NCI-H2196 (cell line): ENCODE data around the gene DBF4.
A peak's percentile ranks its signal among the peaks of the same experiment; 100 is the strongest.
"Not testable (repeated sequence)": the region's sequence is repeated elsewhere in the genome, so short reads cannot be mapped to it uniquely, and the experiment has no call there.

Experiments used
- DNase-seq: peaks from one replicate; lab custom pipeline; 2025; ENCODE audit not compliant: unreplicated experiment; lab: John Stamatoyannopoulos, UW

The DBF4 gene, protein sequence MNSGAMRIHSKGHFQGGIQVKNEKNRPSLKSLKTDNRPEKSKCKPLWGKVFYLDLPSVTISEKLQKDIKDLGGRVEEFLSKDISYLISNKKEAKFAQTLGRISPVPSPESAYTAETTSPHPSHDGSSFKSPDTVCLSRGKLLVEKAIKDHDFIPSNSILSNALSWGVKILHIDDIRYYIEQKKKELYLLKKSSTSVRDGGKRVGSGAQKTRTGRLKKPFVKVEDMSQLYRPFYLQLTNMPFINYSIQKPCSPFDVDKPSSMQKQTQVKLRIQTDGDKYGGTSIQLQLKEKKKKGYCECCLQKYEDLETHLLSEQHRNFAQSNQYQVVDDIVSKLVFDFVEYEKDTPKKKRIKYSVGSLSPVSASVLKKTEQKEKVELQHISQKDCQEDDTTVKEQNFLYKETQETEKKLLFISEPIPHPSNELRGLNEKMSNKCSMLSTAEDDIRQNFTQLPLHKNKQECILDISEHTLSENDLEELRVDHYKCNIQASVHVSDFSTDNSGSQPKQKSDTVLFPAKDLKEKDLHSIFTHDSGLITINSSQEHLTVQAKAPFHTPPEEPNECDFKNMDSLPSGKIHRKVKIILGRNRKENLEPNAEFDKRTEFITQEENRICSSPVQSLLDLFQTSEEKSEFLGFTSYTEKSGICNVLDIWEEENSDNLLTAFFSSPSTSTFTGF

DNA sequence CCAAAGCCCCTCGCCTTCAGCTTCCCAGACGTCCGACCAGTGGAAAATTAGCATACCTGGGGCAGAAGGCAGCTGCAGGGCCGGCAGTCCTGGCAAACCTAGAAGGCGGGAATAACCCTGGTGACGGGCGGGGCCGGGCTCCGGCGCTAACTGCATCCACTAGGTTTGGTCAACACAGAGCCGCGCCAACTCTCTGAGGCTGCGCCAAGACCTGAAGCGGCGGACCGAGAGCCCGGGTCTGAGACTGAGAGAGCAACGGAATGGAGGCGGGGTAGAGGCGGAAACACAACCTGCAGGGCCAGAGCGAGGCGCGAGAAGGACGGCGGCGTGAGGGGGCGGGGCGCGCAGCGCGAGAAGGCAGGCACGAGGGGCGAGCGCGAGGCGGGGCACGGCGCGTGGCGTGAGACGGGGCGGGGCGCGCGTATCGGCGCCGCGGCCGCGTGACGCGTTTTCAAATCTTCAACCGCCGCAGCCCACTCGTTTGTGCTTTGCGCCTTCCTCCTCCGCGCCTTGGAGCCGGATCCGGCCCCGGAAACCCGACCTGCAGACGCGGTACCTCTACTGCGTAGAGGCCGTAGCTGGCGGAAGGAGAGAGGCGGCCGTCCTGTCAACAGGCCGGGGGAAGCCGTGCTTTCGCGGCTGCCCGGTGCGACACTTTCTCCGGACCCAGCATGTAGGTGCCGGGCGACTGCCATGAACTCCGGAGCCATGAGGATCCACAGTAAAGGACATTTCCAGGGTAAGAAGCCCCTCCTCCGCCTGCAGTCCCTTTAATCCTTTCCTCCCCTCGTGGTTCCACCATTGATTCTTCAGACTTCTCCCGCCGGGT lies at the start of gene DBF4, which contains the start of gene SLC25A40:
Gene DBF4 (plus strand): TSS at position 454 of the 829 bp plus-strand sequence. CDS start 240 bp downstream, at position 694.
Gene SLC25A40 (minus strand): TSS at position 321 of the 829 bp plus-strand sequence. CDS start 17,633 bp downstream, outside the sequence.
- peak; percentile 96 for DNase-seq

DNA sequence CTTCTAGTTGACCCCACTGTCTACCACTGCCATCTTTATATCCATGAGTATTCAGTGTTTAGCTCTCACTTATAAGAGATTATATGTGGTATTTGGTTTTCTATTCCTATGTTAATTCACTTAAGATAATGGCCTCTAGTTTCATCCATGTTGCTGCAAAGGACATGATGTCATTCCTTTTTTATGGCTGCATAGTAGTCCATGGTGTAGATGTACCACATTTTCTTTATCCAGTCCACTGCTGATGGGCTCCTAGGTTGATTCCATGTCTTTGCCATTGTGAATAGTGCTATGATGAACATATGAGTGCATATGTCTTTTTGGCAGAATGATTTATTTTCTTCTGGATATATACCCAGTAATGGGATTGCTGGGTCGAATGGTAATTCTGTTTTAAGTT lies 47.9 kb upstream of the DBF4 start:
- not testable (repeated sequence) for DNase-seq

DNA sequence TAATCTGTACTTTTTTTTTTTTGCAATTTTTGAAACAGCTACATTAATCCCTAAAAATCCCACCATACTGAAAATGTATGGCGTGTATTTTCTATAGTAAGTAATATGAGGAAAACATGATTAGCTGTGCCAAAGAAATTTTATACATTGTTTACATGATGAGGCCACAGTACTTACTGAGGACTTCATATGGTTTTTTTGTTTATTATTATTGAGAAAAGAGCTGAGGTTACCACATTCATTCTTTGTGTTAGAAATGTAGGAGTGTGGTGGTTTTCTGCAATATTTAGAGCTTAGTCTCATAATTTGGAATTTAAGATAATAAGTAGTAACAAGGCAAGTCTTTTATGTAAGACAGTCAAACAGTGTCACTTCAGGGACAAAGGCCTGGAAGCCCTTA lies 45.2 kb upstream of the DBF4 start:
- no peak for DNase-seq

DNA sequence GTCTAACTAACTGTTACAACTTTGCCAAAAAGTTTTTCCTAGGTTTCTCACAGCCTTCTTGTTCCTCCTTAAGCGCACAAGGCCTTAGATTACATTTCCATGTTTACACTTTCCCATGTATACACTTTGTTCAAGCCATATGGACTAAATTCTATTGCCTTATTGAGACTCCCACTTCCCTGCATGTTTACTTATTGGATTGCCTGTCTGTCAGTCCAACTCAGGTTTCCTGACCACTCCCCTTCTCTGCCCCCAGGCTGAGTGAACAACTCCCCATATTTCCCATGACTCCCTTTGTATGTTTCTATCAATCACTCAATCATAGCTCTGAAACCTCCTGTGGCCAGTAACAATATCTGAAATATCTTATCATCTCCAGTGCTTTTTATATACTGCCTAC lies 43.2 kb upstream of the DBF4 start:
- no peak for DNase-seq

DNA sequence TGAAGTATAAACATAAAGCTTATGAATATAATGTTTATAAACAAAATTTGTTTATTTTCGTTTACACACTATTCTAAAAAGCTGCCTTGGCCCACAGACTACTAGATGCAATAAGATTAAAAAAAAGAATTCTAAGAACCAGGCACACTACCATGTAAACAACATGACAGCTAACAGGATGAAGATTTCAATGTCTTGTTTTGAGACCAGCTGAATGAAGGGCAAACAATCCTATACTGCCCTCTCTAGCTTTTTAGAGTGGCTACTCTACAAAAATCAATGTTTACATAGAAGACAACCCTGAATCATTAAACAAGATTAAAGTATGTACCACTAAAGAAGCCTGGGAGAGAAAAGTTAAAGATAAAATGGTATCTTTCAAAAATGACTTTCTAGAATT lies 38.7 kb upstream of the DBF4 start:
- DNase-seq = no peak

DNA sequence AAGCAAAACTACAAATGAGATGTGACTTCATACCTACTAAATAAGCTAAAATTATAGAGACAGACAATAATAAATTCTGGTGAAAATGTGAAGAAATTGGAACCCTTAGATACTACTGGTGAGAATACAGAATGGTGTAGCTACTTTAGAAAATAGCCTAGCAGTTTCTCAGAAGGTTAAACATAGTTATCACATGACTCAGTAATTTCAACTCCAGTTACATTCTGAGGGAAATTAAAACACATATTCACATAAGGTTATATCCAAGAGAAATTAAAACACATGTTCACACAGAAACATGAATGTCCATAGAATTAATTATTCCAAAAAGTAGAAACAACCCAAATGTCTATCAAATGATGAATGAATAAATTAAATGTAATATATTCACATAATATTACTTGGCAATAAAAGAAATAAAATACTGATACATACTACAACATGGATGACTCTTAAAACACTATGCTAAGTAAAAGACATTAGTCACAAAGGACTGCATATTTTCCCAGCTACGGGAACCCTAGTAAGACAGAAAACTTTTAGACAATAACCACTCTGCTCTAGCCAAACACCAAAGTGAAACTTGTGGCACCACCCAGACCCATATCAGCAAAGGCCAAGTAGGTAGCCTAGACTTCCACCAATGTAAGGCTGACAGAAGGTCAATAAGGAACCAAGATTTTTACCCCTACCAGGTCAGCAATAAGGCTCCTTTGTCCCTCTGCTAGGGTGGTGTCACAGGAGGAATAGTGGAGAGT lies 25.3 kb upstream of the DBF4 start:
- no peak for DNase-seq

DNA sequence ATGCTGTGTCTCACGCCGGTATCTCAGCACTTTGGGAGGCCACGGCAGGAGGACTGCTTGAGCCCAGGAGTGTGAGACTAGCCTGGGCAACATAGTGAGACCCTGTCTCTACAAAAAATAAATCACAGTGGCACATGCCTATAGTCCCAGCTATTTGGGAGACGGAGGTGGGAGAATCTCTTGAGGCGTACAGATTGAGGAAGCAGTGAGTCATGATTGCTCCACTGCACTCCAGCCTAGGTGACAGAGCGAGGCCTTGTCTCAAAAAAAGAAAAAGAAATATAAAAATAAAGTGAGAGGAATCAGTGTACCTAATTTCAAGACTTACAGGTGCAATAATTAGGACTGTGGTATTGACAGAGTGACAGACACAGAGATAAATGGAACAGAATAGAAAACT lies 24.0 kb upstream of the DBF4 start:
- DNase-seq = no peak

DNA sequence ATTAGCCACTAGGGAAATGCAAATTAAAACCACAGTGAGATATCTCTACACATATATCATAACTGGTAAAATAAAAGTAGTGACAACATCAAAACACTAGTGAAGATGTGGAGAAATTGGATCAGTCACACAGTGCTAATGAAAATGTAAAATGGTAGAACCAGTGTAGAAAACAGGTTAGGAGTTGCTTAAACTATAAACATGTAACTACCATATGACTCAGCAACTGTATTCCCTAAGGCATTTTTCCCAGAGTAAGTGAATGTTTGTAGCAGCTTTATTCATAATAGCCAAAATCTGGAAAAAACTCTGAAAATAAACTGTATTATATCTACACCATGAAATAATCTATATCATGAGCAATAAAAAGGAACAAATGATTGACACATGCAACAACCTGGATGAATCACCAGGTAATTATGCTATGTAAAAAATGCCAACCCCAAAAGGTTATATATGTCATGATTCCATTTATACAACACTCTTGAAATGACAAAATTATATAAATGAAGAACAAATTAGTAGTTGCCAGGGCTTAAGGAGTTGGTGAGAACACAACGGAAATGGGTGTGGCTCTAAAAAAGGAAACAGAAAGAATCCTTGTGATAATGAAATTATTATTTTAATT lies 22.9 kb upstream of the DBF4 start:
- DNase-seq = no peak

DNA sequence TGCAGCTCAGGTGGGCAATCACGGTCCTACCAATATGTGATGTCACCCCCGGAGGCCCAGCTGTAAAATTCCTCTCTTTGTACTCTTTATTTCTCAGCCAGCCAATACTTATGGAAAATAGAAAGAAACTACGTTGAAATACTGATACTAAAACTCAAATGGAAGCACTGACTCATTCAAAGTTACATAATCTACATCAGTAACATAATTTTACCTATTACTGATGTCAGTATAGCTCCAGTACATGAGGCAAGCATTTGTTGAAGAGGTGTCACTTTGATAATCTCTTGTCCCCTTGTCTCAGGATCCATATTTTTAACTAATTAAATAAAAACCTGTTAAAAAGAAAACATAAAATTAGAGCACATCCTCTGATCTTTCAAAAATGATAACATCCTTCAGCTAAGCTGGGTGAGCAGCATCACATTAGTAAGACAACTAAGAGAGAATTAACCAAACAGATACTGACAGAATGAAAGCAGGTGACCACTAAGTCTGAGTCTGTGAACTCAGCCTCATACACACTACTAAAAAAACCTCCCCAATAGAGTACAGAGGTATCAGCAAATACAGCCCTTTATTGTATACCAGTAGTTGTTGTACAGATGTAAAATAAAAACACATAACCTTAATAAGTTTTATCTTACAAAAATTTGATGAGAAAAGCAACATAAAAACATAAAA lies 17.7 kb upstream of the DBF4 start:
- DNase-seq = no peak

DNA sequence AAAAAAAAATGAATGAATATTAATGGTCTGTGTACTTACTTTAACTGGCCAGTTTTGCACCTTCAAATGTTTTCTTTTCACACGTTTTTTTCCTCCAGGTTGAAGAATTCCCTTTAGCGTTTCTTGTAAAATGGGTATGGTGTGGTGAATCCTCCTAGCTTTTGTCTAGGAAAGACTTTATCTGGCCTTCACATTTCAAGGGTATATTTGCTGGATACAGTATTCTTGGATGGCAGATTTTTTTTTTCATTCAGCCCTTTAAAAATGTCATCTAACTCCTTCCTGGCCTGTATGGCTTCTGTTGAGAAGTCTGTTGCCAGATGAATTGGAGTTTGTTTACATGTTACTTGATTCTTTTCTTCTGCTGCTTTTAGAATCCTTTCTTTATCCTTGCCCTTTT lies 10.2 kb upstream of the DBF4 start:
- no peak for DNase-seq

DNA sequence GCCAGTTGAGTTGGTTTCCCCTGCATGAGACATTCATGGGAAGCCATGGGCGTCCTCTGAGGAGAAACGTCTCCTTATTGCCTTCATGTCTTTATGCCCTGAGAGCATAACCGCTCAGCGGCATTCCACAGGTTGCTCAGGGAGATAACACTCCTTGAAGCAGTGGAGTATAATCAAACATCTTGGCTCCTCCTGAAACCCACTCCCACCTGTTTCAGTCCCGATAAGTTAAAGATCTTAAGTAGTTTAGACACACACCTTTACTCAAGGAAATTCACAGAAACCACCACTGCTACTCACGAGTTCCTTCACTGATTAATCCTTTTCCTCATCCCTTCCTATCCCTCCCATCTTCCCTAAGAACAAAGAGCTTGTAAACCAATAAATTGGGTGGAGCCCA lies 9.8 kb upstream of the DBF4 start:
- DNase-seq = not testable (repeated sequence)

DNA sequence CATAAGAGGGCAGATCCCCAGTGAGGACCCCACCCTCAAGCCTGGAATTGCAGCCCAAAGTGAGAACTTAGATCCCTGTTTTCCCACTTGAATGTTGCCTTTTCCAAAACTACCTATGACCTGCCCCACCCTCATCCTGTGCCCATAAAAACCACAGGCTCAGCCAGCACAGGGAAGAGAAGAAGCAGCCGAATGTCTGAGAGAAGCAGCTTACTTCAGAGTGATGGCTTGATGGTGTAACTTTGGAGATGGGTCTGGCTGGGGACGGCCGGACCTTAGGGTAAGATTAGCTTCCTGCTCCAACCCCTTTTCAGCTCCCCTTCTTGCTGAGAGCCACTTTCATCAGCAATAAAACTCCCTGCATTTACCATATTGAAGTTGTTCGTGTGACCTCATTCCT lies 5.8 kb upstream of the DBF4 start:
- DNase-seq = no peak

DNA sequence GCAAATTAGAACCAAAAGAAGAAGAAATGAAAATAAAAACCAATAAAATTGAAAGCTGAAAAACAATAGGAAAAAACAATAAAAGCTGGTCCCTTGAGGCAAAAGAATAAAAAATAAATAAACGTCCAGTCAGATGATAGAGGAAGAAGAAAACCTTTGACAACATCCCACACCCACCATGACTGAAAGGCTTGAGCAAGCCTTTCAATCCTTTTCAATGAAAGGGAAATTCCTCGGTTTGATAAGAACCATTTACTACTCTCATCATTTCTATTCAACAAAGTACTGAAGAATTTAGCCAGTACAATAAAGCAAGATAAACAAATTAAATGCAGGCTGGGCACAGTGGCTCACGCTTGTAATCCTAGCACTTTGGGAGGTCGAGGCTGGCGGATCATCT lies 3.9 kb upstream of the DBF4 start:
- DNase-seq = no peak

DNA sequence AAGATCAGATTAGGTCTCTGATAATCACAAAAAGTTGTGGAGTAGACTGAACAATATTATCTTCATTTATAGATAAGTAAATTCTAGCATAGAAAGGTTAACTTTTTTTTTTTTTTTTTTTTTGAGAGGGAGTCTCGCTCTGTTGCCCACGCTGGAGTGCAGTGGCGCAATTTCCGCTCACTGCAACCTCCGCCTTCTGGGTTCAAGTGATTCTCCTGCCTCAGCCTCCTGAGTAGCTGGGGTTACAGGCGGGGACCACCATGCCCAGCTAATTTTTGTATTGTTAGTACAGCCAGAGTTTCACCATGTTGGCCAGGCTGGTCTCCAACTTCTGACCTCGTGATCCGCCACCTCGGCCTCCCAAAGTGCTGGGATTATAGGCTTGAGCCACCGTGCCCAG lies 3.0 kb upstream of the DBF4 start:
- DNase-seq = not testable (repeated sequence)

DNA sequence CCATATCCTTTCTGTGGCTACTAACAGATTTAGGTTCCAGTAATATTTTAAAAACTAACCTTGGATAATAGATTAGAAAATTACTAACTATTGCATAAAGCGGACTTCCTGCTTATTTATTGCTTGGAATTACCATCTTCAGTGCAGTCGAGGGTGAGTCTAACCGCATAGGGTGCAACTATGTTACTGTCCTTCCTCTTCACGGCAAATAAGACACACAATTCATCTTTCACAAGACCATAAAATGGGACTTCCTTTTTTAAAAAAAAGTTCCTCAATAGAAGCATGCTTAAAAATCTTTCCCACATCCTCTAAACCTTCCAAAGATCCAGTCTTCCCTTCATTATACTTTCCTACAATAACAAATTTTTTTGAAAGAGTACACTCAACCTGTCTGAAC lies 2.2 kb upstream of the DBF4 start:
- no peak for DNase-seq

DNA sequence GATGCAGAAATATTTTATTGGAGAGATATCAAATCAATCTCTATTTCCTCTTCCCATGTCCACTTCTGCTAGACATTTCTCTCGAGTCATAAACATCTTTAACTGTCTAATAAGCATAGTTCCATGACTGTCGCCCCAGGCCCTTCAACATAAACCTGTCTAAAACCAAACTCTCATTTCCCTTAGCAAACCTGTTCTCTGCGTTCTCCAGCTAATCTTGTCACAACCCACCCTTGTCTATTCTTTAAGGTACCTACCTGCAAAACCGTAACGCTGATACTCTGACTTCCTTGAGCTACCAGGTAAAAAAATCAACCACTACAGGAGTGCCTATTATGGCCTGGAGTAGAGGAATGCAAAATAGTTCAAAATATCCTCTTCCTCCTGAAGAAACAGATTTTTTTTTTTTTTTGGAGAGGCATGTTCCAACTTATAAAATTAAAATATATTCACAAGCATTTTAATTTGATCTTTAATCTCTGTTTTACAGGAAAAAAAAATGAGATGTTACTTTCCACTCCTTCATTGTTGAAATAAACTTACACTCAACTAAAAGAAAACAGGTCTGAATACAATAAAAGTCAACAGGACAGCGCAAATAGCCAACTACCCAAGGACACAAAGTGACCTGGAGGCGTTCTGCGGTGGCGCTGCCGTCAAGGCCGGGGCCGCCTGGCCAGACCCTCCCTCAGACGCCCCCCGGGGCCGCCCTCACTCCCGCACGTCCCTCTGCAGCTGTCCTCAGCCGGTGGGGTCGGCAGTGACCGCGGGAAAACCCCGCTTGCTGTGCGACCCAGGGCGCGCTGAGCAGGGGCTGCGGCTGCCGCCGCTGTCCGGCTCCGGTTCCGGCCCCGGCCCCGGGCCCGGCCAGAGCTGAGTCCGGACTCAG lies 898 bp upstream of the DBF4 start:
- no peak for DNase-seq

DNA sequence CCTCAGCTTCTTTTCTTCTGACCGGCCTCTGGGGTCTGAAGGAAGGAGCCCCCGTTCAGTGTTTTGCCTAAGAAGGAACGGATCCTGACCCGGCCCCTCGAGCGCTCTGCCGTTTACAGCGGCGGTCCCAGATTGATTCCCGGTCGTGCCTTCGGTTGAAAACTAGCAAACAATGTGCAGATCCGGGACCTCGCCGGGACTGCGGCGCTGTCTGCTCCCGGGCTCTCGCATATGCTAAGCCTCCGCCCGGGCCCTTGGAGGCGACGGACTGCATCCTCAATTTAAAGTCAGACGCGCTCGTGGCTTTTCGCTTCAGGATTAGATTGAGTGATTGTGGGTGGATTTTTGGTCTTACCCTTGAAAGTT lies 559 bp downstream of the DBF4 start:
- DNase-seq = peak; percentile 26

DNA sequence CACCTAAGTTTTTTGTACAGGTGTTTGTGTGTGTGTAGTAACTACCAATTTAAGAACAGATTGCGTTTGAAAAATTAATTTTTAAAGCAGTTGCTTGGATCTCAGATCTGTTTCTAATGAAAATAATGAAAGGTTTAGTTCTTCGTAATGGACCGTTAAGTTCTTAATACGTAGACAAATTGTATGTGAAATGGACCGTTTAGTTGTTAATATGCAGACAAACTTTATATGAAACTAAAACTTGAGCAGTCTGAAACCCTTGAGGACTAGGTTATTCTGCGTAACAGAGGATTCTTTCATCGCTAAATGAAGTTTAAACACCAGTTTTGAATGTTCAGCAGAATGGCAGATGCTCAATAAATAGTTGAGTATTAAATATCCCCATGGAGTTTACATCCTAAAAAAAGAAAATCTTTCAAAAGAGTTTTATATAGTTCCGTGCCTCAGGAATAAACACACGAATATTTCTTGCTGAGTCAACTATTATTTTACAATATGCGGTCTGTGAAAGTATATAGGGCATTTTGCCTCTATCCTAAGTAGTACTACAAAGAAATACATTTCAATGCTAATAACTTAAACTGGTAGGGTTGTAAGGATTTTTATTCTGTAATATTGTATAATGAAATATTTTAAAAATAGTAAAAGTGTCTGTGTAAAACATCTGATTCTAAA lies 1.2 kb downstream of the DBF4 start:
- no peak for DNase-seq
